ENCODE measurements around the gene RNF115. TPM values are rescaled to one million over a fixed set of nuclear protein-coding genes. Genes with fewer than 3 reads are reported as not detected.
A peak's percentile ranks its signal among the peaks of the same experiment; 100 is the strongest.
"Not testable (repeated sequence)": the region's sequence is repeated elsewhere in the genome, so short reads cannot be mapped to it uniquely, and the experiment has no call there.

Gene RNF115
- polyA plus RNA-seq, 3 donors = 3.5 to 5.4 (median 5.2) TPM

GRCh38 chr1:145837656-145838055 is 13.8 kb upstream of the RNF115 start:
- H3K36me3 Mint-ChIP-seq = peaks cover 79 to 96% of the 10 kb centered on the region in 2 donors
- Histone ChIP-seq H3K4me2 (replicated peaks; ENCODE audit: extremely low read depth, low read length, poor library complexity, severe bottlenecking) (no peak overlapping the region), H3K9me3 (replicated peaks in 1 of 2; ENCODE audit: control insufficient read depth in 1 of 2, insufficient read depth in 1 of 2, low read length in 2 of 2) (no peaks in the 10 kb centered on the region), H3K79me2 (ENCODE audit: insufficient read depth, low read length) (no peaks in the 10 kb centered on the region), H3K4me3 (replicated peaks in 1 of 3; ENCODE audit: low read depth in 2 of 3, low read length in 3 of 3) (no peak overlapping the region), H3K27me3 (ENCODE audit: control insufficient read depth in 2 of 2, insufficient read depth in 2 of 2, low read length in 2 of 2) (no peaks in the 10 kb centered on the region), H4K20me1 (ENCODE audit: insufficient read depth, low read length) (peaks cover 5% of the 10 kb centered on the region), H3K36me3 (replicated peaks in 1 of 2; ENCODE audit: control insufficient read depth in 1 of 2, insufficient read depth in 2 of 2, low read length in 2 of 2) (peaks cover 92 to 100% of the 10 kb centered on the region in 2 donors), H3K27ac (ENCODE audit: low read depth in 1 of 2, low read length in 2 of 2) (no peak overlapping the region), H2AFZ (ENCODE audit: insufficient read depth, low read depth, low read length, poor library complexity, severe bottlenecking) (no peak overlapping the region), H3K4me1 (ENCODE audit: control insufficient read depth in 1 of 2, insufficient read depth in 2 of 2, low read length in 2 of 2) (no peaks in the 10 kb centered on the region), H3K9ac (ENCODE audit: insufficient read depth, low read length, poor library complexity, severe bottlenecking) (no peak overlapping the region)
- peaks cover 0 to 2% (median 0%) of the 10 kb centered on the region in 3 donors for H3K27me3 Mint-ChIP-seq (ENCODE audit: low read depth in 3 of 3)
- no peak overlapping the region for H3K4me3 Mint-ChIP-seq
- H3K27ac Mint-ChIP-seq = no peak overlapping the region
- TF ChIP-seq, protein P1, sequence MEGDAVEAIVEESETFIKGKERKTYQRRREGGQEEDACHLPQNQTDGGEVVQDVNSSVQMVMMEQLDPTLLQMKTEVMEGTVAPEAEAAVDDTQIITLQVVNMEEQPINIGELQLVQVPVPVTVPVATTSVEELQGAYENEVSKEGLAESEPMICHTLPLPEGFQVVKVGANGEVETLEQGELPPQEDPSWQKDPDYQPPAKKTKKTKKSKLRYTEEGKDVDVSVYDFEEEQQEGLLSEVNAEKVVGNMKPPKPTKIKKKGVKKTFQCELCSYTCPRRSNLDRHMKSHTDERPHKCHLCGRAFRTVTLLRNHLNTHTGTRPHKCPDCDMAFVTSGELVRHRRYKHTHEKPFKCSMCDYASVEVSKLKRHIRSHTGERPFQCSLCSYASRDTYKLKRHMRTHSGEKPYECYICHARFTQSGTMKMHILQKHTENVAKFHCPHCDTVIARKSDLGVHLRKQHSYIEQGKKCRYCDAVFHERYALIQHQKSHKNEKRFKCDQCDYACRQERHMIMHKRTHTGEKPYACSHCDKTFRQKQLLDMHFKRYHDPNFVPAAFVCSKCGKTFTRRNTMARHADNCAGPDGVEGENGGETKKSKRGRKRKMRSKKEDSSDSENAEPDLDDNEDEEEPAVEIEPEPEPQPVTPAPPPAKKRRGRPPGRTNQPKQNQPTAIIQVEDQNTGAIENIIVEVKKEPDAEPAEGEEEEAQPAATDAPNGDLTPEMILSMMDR (IDR thresholded peaks at IDR 0.05) = no peak
- no peak for DNase-seq
- H3K9me3 Mint-ChIP-seq = no peaks in the 10 kb centered on the region
- intact Hi-C loops (cut with micrococcal nuclease) = no loop called here
- H3K4me1 Mint-ChIP-seq = no peaks in the 10 kb centered on the region
- WGBS (ENCODE audit: insufficient coverage) = no CpG with 5 or more reads among the region's 1 CpG

DNA sequence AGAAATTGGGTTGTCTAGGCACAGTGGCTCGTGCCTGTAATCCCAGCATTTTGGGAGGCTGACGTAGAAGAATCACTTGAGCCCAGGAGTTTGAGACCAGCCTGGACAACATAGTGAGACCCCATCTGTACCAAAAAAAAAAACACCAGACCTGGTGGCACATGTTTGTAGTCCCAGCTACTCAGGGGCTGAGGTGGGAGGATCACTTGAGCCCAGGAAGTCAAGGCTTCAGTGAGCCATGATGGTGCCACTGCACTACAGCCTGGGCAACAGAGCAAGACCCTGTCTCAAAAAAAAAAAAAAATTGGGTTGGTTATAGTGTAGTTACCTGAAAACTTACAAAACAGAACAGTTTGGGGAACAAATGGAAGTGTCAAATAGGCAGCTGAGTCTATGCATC is 6.9 kb upstream of the RNF115 start:
- H3K9me3 ChIP-seq (replicated peaks in 1 of 2; ENCODE audit: control insufficient read depth in 1 of 2, insufficient read depth in 1 of 2, low read length in 2 of 2); H3K27me3 Mint-ChIP-seq (ENCODE audit: low read depth in 3 of 3); DNase-seq; H3K4me1 ChIP-seq (ENCODE audit: control insufficient read depth in 1 of 2, insufficient read depth in 2 of 2, low read length in 2 of 2); H3K4me2 ChIP-seq (replicated peaks; ENCODE audit: extremely low read depth, low read length, poor library complexity, severe bottlenecking); H3K9ac ChIP-seq (ENCODE audit: insufficient read depth, low read length, poor library complexity, severe bottlenecking); intact Hi-C loops (cut with micrococcal nuclease); H3K27me3 ChIP-seq (ENCODE audit: control insufficient read depth in 2 of 2, insufficient read depth in 2 of 2, low read length in 2 of 2); H2AFZ ChIP-seq (ENCODE audit: insufficient read depth, low read depth, low read length, poor library complexity, severe bottlenecking); H3K27ac ChIP-seq (ENCODE audit: low read depth in 1 of 2, low read length in 2 of 2); H3K4me1 Mint-ChIP-seq; H3K4me3 ChIP-seq (replicated peaks in 1 of 3; ENCODE audit: low read depth in 2 of 3, low read length in 3 of 3); H3K4me3 Mint-ChIP-seq; H3K9me3 Mint-ChIP-seq: not testable (repeated sequence)
- H4K20me1 ChIP-seq (ENCODE audit: insufficient read depth, low read length) = peaks cover 25% of the 10 kb centered on the region
- H3K36me3 Mint-ChIP-seq = peaks cover 77 to 96% of the 10 kb centered on the region in 2 donors
- H3K79me2 ChIP-seq (ENCODE audit: insufficient read depth, low read length) = peaks cover 19% of the 10 kb centered on the region
- H3K36me3 ChIP-seq (replicated peaks in 1 of 2; ENCODE audit: control insufficient read depth in 1 of 2, insufficient read depth in 2 of 2, low read length in 2 of 2) = peaks cover 92 to 100% of the 10 kb centered on the region in 2 donors
- 100% methylated on average over 2 of the region's 2 CpGs for WGBS (ENCODE audit: insufficient coverage)
- peak overlapping the region in 2 of 7 donors; percentile 29 to 31 for H3K27ac Mint-ChIP-seq
